ENCODE results near the gene USP2.

The USP2 gene

DNA sequence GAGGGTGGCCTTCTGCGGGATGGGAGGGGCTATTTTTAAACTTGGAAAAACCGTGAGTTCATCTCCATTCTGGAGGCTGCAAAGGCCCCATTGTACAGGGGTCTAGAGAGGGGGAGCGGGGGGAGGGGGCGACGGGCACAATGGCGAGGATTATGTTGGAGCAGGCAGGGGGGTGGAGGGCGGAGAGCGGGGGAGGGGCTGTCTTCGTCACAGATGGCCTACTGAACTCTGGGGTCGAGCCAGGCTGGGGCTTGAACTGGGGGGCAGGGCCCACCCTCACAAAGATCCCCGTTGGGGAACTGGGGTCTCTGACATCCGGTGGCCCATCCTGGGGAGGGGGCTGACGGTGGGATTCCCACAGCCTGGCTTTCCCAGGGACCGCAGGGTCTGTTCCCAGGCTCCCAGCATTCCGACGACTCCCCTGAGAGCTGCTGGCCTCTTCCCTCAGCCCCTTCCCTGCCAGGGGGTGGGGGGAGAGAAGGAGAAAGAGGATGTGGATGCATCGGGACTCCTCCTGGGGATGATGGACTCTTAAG, 61.2 kb downstream of the USP2 start:
- no peak overlapping the region for H3K4me2 ChIP-seq (ENCODE audit: insufficient read depth, low read length)
- H3K9ac ChIP-seq (ENCODE audit: low read depth, low read length): no peak overlapping the region
- no peak overlapping the region for H3K27ac ChIP-seq (ENCODE audit: low read length)

DNA sequence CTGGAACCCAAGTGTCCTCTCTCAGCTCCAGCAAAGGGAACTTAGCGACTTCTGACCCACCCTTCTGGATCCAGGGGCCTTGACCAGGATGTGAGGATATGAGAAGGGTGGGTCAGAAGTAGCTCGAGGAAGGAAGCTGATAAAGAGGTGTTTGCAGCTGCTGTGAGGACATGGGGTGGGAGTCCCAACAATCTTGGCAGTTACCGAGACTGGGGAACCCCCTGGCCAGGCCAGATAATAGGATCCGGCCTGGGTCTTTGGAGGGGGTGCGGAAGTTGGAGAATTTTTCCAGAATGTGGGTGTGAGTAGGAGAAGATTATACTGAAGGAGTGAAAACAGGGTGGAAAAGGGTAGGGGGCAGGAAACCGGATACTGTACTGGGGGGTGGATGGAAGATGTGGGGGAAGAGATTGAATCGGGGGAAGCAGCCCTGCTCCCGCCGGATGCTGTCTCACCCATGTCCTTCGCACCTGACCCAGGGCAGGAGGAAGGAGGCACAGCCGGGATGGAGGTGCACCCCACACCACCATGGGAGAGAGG, 61.7 kb downstream of the USP2 start:
- Histone ChIP-seq H2AFZ (ENCODE audit: low read depth, low read length) (no peak overlapping the region), H3K4me2 (ENCODE audit: insufficient read depth, low read length) (no peak overlapping the region), H3K4me1 (ENCODE audit: insufficient read depth, low read length) (peaks cover 37% of the 10 kb centered on the region)

More for the DNA sequence above, 61.2 kb downstream of the USP2 start:
- ATAC-seq (ENCODE audit: insufficient read depth, low read depth) (no peak), DNase-seq (no peak)
- H3K36me3 ChIP-seq (ENCODE audit: insufficient read depth, low read length): no peaks in the 10 kb centered on the region
- H3K27me3 ChIP-seq (ENCODE audit: insufficient read depth, low read length, poor library complexity): peaks cover 45% of the 10 kb centered on the region
- H3K79me2 ChIP-seq (ENCODE audit: insufficient read depth, low read length): no peaks in the 10 kb centered on the region
- H3K9me3 ChIP-seq (ENCODE audit: insufficient read depth, low read length, severe bottlenecking): no peaks in the 10 kb centered on the region
- H3K4me1 ChIP-seq (ENCODE audit: insufficient read depth, low read length): peaks cover 32% of the 10 kb centered on the region
- peaks cover 19% of the 10 kb centered on the region for H4K20me1 ChIP-seq (ENCODE audit: insufficient read depth, low read length)
- no peak overlapping the region for H2AFZ ChIP-seq (ENCODE audit: low read depth, low read length)
- TF ChIP-seq, protein P1, sequence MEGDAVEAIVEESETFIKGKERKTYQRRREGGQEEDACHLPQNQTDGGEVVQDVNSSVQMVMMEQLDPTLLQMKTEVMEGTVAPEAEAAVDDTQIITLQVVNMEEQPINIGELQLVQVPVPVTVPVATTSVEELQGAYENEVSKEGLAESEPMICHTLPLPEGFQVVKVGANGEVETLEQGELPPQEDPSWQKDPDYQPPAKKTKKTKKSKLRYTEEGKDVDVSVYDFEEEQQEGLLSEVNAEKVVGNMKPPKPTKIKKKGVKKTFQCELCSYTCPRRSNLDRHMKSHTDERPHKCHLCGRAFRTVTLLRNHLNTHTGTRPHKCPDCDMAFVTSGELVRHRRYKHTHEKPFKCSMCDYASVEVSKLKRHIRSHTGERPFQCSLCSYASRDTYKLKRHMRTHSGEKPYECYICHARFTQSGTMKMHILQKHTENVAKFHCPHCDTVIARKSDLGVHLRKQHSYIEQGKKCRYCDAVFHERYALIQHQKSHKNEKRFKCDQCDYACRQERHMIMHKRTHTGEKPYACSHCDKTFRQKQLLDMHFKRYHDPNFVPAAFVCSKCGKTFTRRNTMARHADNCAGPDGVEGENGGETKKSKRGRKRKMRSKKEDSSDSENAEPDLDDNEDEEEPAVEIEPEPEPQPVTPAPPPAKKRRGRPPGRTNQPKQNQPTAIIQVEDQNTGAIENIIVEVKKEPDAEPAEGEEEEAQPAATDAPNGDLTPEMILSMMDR (IDR thresholded peaks at IDR 0.05; ENCODE audit: borderline replicate concordance, extremely low read depth, low read length, poor library complexity, severe bottlenecking): no peak
- TF ChIP-seq EZH2 (IDR thresholded peaks at IDR 0.05; ENCODE audit: borderline replicate concordance, low read depth, low read length, severe bottlenecking): no peak
- H3K4me3 ChIP-seq (ENCODE audit: low read depth in 1 of 2, low read length in 2 of 2): no peak overlapping the region

DNA sequence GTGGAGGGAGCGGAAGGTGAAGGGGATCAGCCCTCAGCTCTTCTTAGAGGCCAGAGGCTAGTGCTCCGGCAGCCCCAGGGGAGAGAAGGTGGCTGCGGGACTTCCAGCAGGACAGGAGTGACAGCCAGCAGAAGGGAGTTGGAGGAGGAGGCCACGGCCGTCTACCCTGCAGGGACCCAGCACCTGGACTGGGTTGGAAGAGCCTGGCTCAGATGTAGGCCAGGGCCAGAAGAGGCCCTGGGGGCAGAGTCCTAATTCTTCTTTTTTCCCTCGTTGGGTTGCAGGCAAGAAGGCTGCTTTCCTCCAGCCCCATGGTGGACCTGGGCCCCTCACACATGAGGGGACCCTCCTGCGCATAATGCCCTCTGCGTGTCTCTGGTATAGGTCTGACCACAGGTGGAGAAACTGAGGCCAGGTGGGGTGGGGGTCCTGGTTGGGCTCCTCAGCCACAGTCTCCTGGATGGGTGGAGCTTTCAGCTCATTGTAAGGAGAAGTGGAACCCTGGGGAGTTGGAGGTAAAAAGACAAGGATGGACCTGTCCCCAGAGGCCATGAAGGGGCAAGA, 62.3 kb downstream of the USP2 start:
- ATAC-seq (ENCODE audit: insufficient read depth, low read depth) (no peak), DNase-seq (no peak)
- no peaks in the 10 kb centered on the region for H3K36me3 ChIP-seq (ENCODE audit: insufficient read depth, low read length)
- TF ChIP-seq EZH2 (IDR thresholded peaks at IDR 0.05; ENCODE audit: borderline replicate concordance, low read depth, low read length, severe bottlenecking): no peak
- TF ChIP-seq, protein P1 (IDR thresholded peaks at IDR 0.05; ENCODE audit: borderline replicate concordance, extremely low read depth, low read length, poor library complexity, severe bottlenecking): no peak
- no peak overlapping the region for H3K4me3 ChIP-seq (ENCODE audit: low read depth in 1 of 2, low read length in 2 of 2)
- no peaks in the 10 kb centered on the region for H3K79me2 ChIP-seq (ENCODE audit: insufficient read depth, low read length)
- H3K27me3 ChIP-seq (ENCODE audit: insufficient read depth, low read length, poor library complexity): peaks cover 53% of the 10 kb centered on the region
- H3K9ac ChIP-seq (ENCODE audit: low read depth, low read length): no peak overlapping the region
- no peaks in the 10 kb centered on the region for H3K9me3 ChIP-seq (ENCODE audit: insufficient read depth, low read length, severe bottlenecking)
- H3K4me2 ChIP-seq (ENCODE audit: insufficient read depth, low read length): no peak overlapping the region
- H3K4me1 ChIP-seq (ENCODE audit: insufficient read depth, low read length): peaks cover 39% of the 10 kb centered on the region
- H2AFZ ChIP-seq (ENCODE audit: low read depth, low read length): no peak overlapping the region
- H4K20me1 ChIP-seq (ENCODE audit: insufficient read depth, low read length): peaks cover 19% of the 10 kb centered on the region
- no peak overlapping the region for H3K27ac ChIP-seq (ENCODE audit: low read length)

More for the DNA sequence above, 61.7 kb downstream of the USP2 start:
- DNase-seq (no peak), ATAC-seq (ENCODE audit: insufficient read depth, low read depth) (no peak)
- Histone ChIP-seq H3K4me3 (ENCODE audit: low read depth in 1 of 2, low read length in 2 of 2) (no peak overlapping the region), H3K36me3 (ENCODE audit: insufficient read depth, low read length) (no peaks in the 10 kb centered on the region), H3K79me2 (ENCODE audit: insufficient read depth, low read length) (no peaks in the 10 kb centered on the region), H3K27me3 (ENCODE audit: insufficient read depth, low read length, poor library complexity) (peaks cover 51% of the 10 kb centered on the region), H3K9ac (ENCODE audit: low read depth, low read length) (no peak overlapping the region), H3K27ac (ENCODE audit: low read length) (no peak overlapping the region), H4K20me1 (ENCODE audit: insufficient read depth, low read length) (peaks cover 19% of the 10 kb centered on the region), H3K9me3 (ENCODE audit: insufficient read depth, low read length, severe bottlenecking) (no peaks in the 10 kb centered on the region)
- TF ChIP-seq EZH2 (IDR thresholded peaks at IDR 0.05; ENCODE audit: borderline replicate concordance, low read depth, low read length, severe bottlenecking): no peak
- TF ChIP-seq, protein P1 (IDR thresholded peaks at IDR 0.05; ENCODE audit: borderline replicate concordance, extremely low read depth, low read length, poor library complexity, severe bottlenecking): no peak
